Measurements from ENCODE around the gene PRKG1.

PRKG1 gene

GRCh38 chr10:52172581-52172980, 1098.3 kb downstream of the PRKG1 start:
- TF ChIP-seq CEBPB (IDR thresholded peaks at IDR 0.05) = no peak
- no peak for TF ChIP-seq TCF12 (IDR thresholded peaks at IDR 0.05; ENCODE audit: low read depth)
- no peak for TF ChIP-seq TEAD4 (IDR thresholded peaks at IDR 0.05)
- TF ChIP-seq RAD21 (IDR thresholded peaks at IDR 0.05; ENCODE audit: low read depth) = no peak
- no peak for TF ChIP-seq CREB1 (IDR thresholded peaks at IDR 0.05; ENCODE audit: low read depth)
- TF ChIP-seq USF1 (IDR thresholded peaks at IDR 0.05) = no peak
- no peak for TF ChIP-seq NFIC (IDR thresholded peaks at IDR 0.05)
- TF ChIP-seq REST (IDR thresholded peaks at IDR 0.05; ENCODE audit: low read depth) = no peak
- TF ChIP-seq YY1 (IDR thresholded peaks at IDR 0.05; ENCODE audit: low read depth) = no peak
- no peak for TF ChIP-seq TAF1 (IDR thresholded peaks at IDR 0.05; ENCODE audit: low read depth)
- no peak for TF ChIP-seq MAX (IDR thresholded peaks at IDR 0.05)
- TF ChIP-seq EP300 (IDR thresholded peaks at IDR 0.05; ENCODE audit: borderline replicate concordance) = no peak
- TF ChIP-seq FOXM1 (IDR thresholded peaks at IDR 0.05; ENCODE audit: borderline replicate concordance, low read depth) = no peak
- TF ChIP-seq ZBTB7A (IDR thresholded peaks at IDR 0.05; ENCODE audit: low read depth) = no peak
- no peak for TF ChIP-seq EGR1 (IDR thresholded peaks at IDR 0.05)

GRCh38 chr10:52185256-52185655, 1111.0 kb downstream of the PRKG1 start:
- no peak for TF ChIP-seq CEBPB (IDR thresholded peaks at IDR 0.05)
- no peak for TF ChIP-seq EP300 (IDR thresholded peaks at IDR 0.05; ENCODE audit: borderline replicate concordance)
- TF ChIP-seq TCF12 (IDR thresholded peaks at IDR 0.05; ENCODE audit: low read depth) = no peak
- no peak for TF ChIP-seq FOXM1 (IDR thresholded peaks at IDR 0.05; ENCODE audit: borderline replicate concordance, low read depth)
- no peak for TF ChIP-seq MAX (IDR thresholded peaks at IDR 0.05)
- TF ChIP-seq TEAD4 (IDR thresholded peaks at IDR 0.05) = no peak
- no peak for TF ChIP-seq CREB1 (IDR thresholded peaks at IDR 0.05; ENCODE audit: low read depth)
- no peak for TF ChIP-seq EGR1 (IDR thresholded peaks at IDR 0.05)
- TF ChIP-seq NFIC (IDR thresholded peaks at IDR 0.05) = no peak
- no peak for TF ChIP-seq RAD21 (IDR thresholded peaks at IDR 0.05; ENCODE audit: low read depth)
- no peak for TF ChIP-seq ZBTB7A (IDR thresholded peaks at IDR 0.05; ENCODE audit: low read depth)
- TF ChIP-seq YY1 (IDR thresholded peaks at IDR 0.05; ENCODE audit: low read depth) = no peak
- TF ChIP-seq REST (IDR thresholded peaks at IDR 0.05; ENCODE audit: low read depth) = no peak
- TF ChIP-seq TAF1 (IDR thresholded peaks at IDR 0.05; ENCODE audit: low read depth) = no peak
- no peak for TF ChIP-seq USF1 (IDR thresholded peaks at IDR 0.05)

- no peak for TF ChIP-seq NFIC (IDR thresholded peaks at IDR 0.05)
- no peak for TF ChIP-seq USF1 (IDR thresholded peaks at IDR 0.05)
- no peak for TF ChIP-seq TAF1 (IDR thresholded peaks at IDR 0.05; ENCODE audit: low read depth)
- no peak for TF ChIP-seq RAD21 (IDR thresholded peaks at IDR 0.05; ENCODE audit: low read depth)
- TF ChIP-seq REST (IDR thresholded peaks at IDR 0.05; ENCODE audit: low read depth) = no peak
- no peak for TF ChIP-seq TCF12 (IDR thresholded peaks at IDR 0.05; ENCODE audit: low read depth)
Observed at GRCh38 chr10:52187521-52188258, 1113.4 kb downstream of the PRKG1 start.

- TF ChIP-seq TCF12 (IDR thresholded peaks at IDR 0.05; ENCODE audit: low read depth) (no peak), EGR1 (IDR thresholded peaks at IDR 0.05) (no peak), NFIC (IDR thresholded peaks at IDR 0.05) (no peak), CEBPB (IDR thresholded peaks at IDR 0.05) (no peak), FOXM1 (IDR thresholded peaks at IDR 0.05; ENCODE audit: borderline replicate concordance, low read depth) (no peak), ZBTB7A (IDR thresholded peaks at IDR 0.05; ENCODE audit: low read depth) (no peak), EP300 (IDR thresholded peaks at IDR 0.05; ENCODE audit: borderline replicate concordance) (no peak), TEAD4 (IDR thresholded peaks at IDR 0.05) (no peak), YY1 (IDR thresholded peaks at IDR 0.05; ENCODE audit: low read depth) (no peak), CREB1 (IDR thresholded peaks at IDR 0.05; ENCODE audit: low read depth) (no peak), TAF1 (IDR thresholded peaks at IDR 0.05; ENCODE audit: low read depth) (no peak), USF1 (IDR thresholded peaks at IDR 0.05) (no peak), REST (IDR thresholded peaks at IDR 0.05; ENCODE audit: low read depth) (no peak), RAD21 (IDR thresholded peaks at IDR 0.05; ENCODE audit: low read depth) (no peak), MAX (IDR thresholded peaks at IDR 0.05) (no peak)
Observed at GRCh38 chr10:52191049-52191448, 1116.8 kb downstream of the PRKG1 start.

Measured in Ishikawa (cell line).